Measurements from ENCODE around the gene ZNF385B.

- TF ChIP-seq ZNF274 (IDR thresholded peaks at IDR 0.05; ENCODE audit: low read depth, low read length) (no peak), CTCF (IDR thresholded peaks at IDR 0.05 in 2 of 3, conservative IDR thresholded peaks at IDR 0.05 in 1 of 3; ENCODE audit: borderline replicate concordance in 1 of 3, insufficient read depth in 1 of 3, low read depth in 2 of 3, low read length in 2 of 3) (no peak), RAD21 (IDR thresholded peaks at IDR 0.05; ENCODE audit: low read depth) (no peak), EZH2 (IDR thresholded peaks at IDR 0.05) (no peak), POLR2A (IDR thresholded peaks at IDR 0.05; ENCODE audit: borderline replicate concordance, extremely low read depth, insufficient read depth, insufficient read length) (no peak), EZH2phosphoT487 (IDR thresholded peaks at IDR 0.05; ENCODE audit: borderline replicate concordance) (no peak), YY1 (IDR thresholded peaks at IDR 0.05; ENCODE audit: extremely low read depth, insufficient replicate concordance, low read depth, low read length) (no peak), SIN3A (IDR thresholded peaks at IDR 0.05; ENCODE audit: low read depth) (no peak), JUND (IDR thresholded peaks at IDR 0.05) (no peak)
- TF ChIP-seq, protein P1, sequence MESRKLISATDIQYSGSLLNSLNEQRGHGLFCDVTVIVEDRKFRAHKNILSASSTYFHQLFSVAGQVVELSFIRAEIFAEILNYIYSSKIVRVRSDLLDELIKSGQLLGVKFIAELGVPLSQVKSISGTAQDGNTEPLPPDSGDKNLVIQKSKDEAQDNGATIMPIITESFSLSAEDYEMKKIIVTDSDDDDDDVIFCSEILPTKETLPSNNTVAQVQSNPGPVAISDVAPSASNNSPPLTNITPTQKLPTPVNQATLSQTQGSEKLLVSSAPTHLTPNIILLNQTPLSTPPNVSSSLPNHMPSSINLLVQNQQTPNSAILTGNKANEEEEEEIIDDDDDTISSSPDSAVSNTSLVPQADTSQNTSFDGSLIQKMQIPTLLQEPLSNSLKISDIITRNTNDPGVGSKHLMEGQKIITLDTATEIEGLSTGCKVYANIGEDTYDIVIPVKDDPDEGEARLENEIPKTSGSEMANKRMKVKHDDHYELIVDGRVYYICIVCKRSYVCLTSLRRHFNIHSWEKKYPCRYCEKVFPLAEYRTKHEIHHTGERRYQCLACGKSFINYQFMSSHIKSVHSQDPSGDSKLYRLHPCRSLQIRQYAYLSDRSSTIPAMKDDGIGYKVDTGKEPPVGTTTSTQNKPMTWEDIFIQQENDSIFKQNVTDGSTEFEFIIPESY (IDR thresholded peaks at IDR 0.05; ENCODE audit: extremely low read depth, insufficient replicate concordance, low read length), result no peak
These were observed 196.2 kb downstream of the ZNF385B start for GRCh38 chr2:179664972-179665812.

All from HCT116 (cell line).